Measurements from ENCODE around the gene CHRNA7.

Gene CHRNA7

DNA sequence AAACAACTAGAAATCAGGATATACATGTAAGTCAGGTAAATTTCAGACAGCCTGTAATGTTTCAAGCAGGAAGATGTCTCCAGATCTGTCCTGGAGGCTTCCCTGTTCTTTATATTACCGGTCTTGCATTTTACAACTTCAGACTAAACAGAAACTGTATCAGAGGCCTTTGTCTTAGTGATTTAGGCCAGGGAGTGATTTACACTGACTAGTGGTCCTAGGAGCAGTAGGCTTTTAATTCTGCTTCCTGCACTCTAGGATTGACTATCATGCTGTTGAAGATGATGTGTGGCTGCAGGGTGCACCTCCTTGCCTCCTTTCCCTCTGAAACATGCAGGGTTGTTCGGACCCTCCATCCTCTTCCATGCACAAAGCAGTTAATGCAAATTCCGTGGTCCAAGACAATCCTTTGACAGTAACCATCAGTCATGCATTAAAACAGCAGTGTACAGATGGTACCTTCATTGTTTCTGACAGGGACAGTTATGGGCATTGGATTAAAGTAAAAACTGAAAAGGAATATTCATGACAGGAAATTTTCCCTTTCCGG lies 27.6 kb downstream of the CHRNA7 start:
- DNase-seq (ENCODE audit: low read depth), result no peak
- H3K4me3 ChIP-seq (ENCODE audit: low read depth, low read length), result no peak overlapping the region

DNA sequence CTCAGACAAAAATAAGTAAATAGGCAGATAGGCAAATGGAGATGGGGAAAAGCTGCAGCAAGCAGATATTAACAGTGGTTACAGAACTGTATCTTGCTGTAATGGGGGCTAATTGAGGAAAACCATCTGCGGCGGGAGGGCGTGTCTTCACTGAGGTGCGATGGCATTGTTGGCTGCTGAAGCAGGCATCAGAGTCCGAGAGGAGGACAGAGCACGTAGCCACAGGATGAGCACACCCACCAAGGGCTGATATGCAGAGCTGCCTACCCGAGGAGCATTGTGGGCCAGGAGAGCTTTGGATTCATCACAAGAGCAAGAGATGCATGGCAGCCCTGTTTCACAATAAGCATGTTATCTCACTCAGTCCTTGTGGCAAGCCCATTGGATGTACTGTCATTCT lies 30.4 kb downstream of the CHRNA7 start:
- no peak for DNase-seq (ENCODE audit: low read depth)
- H3K4me3 ChIP-seq (ENCODE audit: low read depth, low read length), result no peak overlapping the region

- no peak for DNase-seq (ENCODE audit: low read depth)
- H3K4me3 ChIP-seq (ENCODE audit: low read depth, low read length), result no peak overlapping the region
Measured at GRCh38 chr15:32067115-32067514, 36.8 kb downstream of the CHRNA7 start.

GRCh38 chr15:32089851-32090359 lies 59.6 kb downstream of the CHRNA7 start:
- no peak for DNase-seq (ENCODE audit: low read depth)
- H3K4me3 ChIP-seq (ENCODE audit: low read depth, low read length), result no peak overlapping the region

GRCh38 chr15:32091505-32092380 lies 61.4 kb downstream of the CHRNA7 start:
- DNase-seq (ENCODE audit: low read depth), result no peak
- H3K4me3 ChIP-seq (ENCODE audit: low read depth, low read length), result no peak overlapping the region

GRCh38 chr15:32096213-32096612 lies 65.9 kb downstream of the CHRNA7 start:
- DNase-seq (ENCODE audit: low read depth), result no peak
- H3K4me3 ChIP-seq (ENCODE audit: low read depth, low read length), result no peak overlapping the region

DNA sequence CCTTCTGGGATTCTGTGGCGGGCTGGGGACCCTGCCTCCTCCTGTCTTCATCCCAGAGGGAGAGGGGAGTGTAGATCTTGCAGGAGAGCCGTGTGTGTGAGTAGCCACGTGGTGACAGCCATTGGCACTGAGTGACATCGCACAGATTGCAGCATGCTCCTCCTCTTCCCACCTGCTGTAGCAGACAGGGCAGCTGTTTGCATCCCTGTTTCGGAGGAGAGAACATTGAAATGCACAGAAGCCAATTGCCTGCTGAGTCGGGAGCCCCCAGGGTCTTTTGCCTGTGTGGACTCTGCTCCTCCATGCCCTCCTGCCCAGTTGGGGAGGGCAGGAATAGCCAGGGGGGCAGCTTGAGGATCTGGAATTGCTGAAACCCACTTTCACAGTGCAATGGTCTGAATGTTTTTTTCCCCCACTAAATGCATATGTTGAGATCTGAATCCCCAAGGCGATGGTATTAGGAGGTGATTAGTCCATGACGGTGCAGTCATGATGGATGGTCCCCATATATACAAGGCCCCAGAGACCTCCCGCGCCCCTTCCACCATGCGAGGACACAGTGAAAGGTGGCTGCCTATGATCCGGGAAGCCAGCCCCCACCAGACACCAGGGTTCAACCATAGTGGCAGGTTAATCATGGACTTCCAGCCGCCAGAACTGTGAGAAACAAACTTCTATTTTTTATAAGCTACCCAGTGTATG lies 66.8 kb downstream of the CHRNA7 start:
- no peak for DNase-seq (ENCODE audit: low read depth)
- H3K4me3 ChIP-seq (ENCODE audit: low read depth, low read length), result no peak overlapping the region

GRCh38 chr15:32098033-32098432 lies 67.7 kb downstream of the CHRNA7 start:
- no peak overlapping the region for H3K4me3 ChIP-seq (ENCODE audit: low read depth, low read length)
- no peak for DNase-seq (ENCODE audit: low read depth)

DNA sequence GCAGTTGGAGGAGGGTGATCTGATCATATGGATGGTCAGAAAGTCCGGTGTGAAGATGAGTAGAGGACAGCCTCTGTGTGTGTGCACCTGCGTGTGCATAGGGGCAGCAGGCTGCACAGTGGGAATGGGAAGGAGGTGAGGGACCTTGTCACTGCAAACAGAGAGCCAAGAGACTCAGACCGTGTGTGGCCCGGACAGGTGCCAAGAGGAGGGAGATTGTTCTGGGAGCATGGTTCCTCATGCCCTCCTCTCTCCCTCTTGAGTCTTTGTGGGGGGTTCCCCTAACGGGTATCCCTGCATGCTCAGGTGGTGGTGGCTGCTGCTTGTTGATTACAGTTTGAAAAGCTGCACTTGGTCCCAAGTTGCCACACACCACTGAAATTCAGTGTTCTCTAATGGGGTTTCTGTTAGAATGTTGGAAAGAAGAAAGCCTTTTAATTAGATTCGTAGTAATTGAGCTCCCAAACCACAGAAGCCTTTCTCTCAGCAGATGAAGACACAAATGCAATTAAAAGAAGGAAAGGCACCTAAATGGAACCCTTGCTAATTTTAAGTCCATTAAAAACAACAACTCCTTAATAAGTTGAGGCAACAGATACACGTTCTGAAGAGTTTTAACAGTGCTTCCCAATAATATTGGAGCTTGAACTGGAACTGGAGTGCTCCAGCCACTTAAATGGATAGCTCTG lies 68.9 kb downstream of the CHRNA7 start:
- no peak overlapping the region for H3K4me3 ChIP-seq (ENCODE audit: low read depth, low read length)
- no peak for DNase-seq (ENCODE audit: low read depth)

GRCh38 chr15:32099956-32100684 lies 69.8 kb downstream of the CHRNA7 start:
- H3K4me3 ChIP-seq (ENCODE audit: low read depth, low read length), result no peak overlapping the region
- DNase-seq (ENCODE audit: low read depth), result no peak

DNA sequence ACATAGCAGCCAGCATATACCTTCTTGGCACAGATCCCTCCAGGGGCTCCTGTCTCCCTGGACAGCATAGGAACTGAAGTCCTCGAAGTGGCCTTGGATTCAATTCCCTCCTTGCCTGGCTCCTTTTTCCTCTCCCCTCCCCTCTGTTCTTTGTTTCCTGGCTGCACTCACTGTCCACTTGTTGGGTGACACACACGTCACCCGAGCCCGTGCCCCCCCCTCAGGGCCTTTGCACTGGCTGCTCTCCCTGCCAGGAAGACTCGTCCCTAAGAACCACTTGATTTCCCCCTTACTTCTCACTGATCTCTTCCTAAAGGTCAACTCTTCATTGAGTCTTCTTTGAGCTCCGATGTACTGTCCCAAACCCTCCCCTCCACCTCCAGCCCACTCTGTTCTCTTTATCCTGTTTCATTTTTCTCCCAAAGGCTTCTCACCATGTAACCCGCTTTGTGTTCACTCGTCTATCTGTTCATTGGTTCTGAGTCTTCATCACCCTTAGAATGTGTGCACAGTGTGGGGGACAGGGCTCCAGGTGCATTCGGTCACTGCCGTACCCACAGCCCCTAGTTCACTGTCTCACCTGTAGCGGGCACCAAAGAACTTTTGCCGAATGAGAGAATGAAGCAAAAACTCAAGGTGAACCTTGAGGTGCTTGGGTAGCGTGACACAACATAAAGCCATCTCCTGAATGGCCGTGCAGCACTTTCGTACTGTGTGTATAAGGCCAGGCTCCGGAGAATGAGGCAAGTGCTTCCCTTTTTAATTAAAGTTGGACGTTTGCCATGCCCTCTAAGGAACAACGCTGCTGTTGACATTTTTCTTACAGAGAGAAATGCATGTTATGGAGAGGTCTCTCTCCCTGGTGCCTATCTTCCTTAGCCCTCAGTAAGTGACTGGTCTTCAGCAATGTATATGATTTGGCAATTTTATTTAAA lies 74.0 kb downstream of the CHRNA7 start:
- H3K4me3 ChIP-seq (ENCODE audit: low read depth, low read length), result no peak overlapping the region
- DNase-seq (ENCODE audit: low read depth), result no peak

GRCh38 chr15:32105258-32106241 lies 75.2 kb downstream of the CHRNA7 start:
- no peak for DNase-seq (ENCODE audit: low read depth)
- no peak overlapping the region for H3K4me3 ChIP-seq (ENCODE audit: low read depth, low read length)

GRCh38 chr15:32106401-32107381 lies 76.4 kb downstream of the CHRNA7 start:
- no peak for DNase-seq (ENCODE audit: low read depth)
- no peak overlapping the region for H3K4me3 ChIP-seq (ENCODE audit: low read depth, low read length)

- no peak overlapping the region for H3K4me3 ChIP-seq (ENCODE audit: low read depth, low read length)
- no peak for DNase-seq (ENCODE audit: low read depth)
Measured at GRCh38 chr15:32107477-32108080, 77.3 kb downstream of the CHRNA7 start.

- DNase-seq (ENCODE audit: low read depth), result no peak
Measured at GRCh38 chr15:32108661-32109060, 78.3 kb downstream of the CHRNA7 start.

GRCh38 chr15:32112101-32112500 lies 81.8 kb downstream of the CHRNA7 start:
- DNase-seq (ENCODE audit: low read depth), result no peak
- H3K4me3 ChIP-seq (ENCODE audit: low read depth, low read length), result no peak overlapping the region

More at GRCh38 chr15:32108661-32109060, 78.3 kb downstream of the CHRNA7 start:
- H3K4me3 ChIP-seq (ENCODE audit: low read depth, low read length), result no peak overlapping the region

Data from skeletal muscle cell (primary cell).